ENCODE data around the gene ALDH18A1. TPM values are rescaled to one million over a fixed set of nuclear protein-coding genes. Genes with fewer than 3 reads are reported as not detected.

The ALDH18A1 gene
- total and polyA plus RNA-seq, 2 of the 8 experiments (the other 6 are each of a cell fraction or from before 2014, with no cell fraction given), result 59.6 to 128 TPM

DNA sequence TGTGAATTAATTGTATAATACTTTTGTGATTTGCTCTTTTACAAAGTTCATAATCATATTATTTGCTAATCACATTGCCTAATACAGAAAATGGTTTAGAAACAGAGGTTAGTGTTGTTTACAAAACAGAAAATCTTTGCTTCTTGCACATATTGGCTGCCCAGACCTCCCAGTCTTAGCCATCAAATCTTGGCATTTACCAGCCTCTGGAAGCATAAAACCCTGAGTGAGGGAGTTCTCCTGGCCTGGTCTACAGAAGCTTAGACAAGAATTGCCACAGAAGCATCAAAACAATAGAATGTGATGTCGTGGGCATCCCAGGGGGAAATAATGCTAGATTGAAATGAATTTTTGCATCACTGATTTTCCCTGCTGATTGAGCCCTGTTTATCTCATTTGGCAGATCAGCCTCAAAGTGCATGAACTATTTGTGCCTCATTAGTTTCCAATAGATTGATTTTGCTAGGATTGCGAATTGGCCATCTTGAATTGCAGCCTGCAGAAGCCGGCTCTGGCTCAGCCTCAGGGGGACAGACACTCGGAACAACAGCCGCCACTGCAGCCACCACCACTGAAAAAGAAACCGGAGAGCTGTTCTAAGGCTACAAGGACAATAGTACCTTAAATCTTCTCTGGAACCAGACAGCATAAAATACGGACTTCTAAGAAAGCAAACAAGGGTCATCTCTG lies 84.2 kb downstream of the ALDH18A1 start (continued):
- TF ChIP-seq CHD7 (IDR thresholded peaks at IDR 0.05; ENCODE audit: insufficient replicate concordance, low read length) (no peak), TEAD4 (IDR thresholded peaks at IDR 0.05; ENCODE audit: low read depth, low read length) (no peak), BACH1 (IDR thresholded peaks at IDR 0.05; ENCODE audit: low read length) (no peak), BRCA1 (IDR thresholded peaks at IDR 0.05; ENCODE audit: low read depth, low read length) (no peak)

Measured in H1 (cell line).